Measurements from ENCODE around the gene ZBTB8OS.

DNA sequence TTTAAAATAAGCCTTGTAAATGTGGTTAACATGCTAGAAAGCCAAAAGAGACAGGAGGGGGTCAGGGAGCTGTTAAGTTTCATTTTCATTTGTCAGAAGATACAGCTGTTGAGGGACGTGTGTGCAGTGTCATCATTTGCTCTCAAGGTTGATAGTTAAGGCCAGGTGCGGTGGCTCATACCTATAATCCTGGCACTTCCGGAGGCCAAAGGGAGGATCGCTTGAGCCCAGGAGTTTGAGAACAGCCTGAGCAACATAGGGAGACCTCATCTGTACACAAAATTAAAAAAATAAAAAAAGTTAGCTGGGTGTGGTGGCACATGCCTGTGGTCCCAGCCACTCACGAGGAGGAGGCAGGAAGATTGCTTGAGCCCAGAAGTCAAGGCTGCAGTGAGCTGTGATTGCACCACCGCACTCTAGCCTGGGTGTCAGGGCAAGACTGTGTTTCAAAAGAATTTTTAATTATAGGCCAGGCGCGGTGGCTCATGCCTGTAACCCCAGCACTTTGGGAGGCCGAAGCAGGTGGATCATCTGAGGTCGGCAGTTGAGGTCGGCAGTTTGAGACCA lies 22.7 kb downstream of the ZBTB8OS start:
- TF ChIP-seq, protein P1, sequence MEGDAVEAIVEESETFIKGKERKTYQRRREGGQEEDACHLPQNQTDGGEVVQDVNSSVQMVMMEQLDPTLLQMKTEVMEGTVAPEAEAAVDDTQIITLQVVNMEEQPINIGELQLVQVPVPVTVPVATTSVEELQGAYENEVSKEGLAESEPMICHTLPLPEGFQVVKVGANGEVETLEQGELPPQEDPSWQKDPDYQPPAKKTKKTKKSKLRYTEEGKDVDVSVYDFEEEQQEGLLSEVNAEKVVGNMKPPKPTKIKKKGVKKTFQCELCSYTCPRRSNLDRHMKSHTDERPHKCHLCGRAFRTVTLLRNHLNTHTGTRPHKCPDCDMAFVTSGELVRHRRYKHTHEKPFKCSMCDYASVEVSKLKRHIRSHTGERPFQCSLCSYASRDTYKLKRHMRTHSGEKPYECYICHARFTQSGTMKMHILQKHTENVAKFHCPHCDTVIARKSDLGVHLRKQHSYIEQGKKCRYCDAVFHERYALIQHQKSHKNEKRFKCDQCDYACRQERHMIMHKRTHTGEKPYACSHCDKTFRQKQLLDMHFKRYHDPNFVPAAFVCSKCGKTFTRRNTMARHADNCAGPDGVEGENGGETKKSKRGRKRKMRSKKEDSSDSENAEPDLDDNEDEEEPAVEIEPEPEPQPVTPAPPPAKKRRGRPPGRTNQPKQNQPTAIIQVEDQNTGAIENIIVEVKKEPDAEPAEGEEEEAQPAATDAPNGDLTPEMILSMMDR (IDR thresholded peaks at IDR 0.05), result no peak
- no peak for TF ChIP-seq POLR2A (IDR thresholded peaks at IDR 0.05)

Measured in right lobe of liver (tissue), 4 donors.